RPMI7951 (cell line): ENCODE data around the gene GRIP2. TPM values are rescaled to one million over a fixed set of nuclear protein-coding genes. Genes with fewer than 3 reads are reported as not detected.

Experiments used
- DNase-seq: peaks from one replicate; pipeline ENCODE4 v3.0.0-alpha.2; 2012; ENCODE audit warnings: low read depth
- total RNA-seq: library from RNA; depleted of rRNA; stranded (reverse); fragments of >200 nt; shearing (Covaris generic); gene quantifications from 2 replicates; pipeline ENCODE4 v1.2.3, GENCODE V29; 2014

The GRIP2 gene
- total RNA-seq, 1 experiment from 2014 or later, result under 0.01 TPM

- peak; percentile 42 for DNase-seq
Observed at GRCh38 chr3:14467814-14468620, 72.1 kb downstream of the GRIP2 start.

- DNase-seq, result no peak
Observed at GRCh38 chr3:14466179-14466903, 73.8 kb downstream of the GRIP2 start.

GRCh38 chr3:14465425-14465824 is 74.7 kb downstream of the GRIP2 start:
- no peak for DNase-seq

GRCh38 chr3:14464521-14464920 is 75.6 kb downstream of the GRIP2 start:
- no peak for DNase-seq

- no peak for DNase-seq
Observed at GRCh38 chr3:14464141-14464465, 76.0 kb downstream of the GRIP2 start.

GRCh38 chr3:14463330-14464140 is 76.6 kb downstream of the GRIP2 start:
- no peak for DNase-seq

GRCh38 chr3:14462738-14463137 is 77.4 kb downstream of the GRIP2 start:
- no peak for DNase-seq

GRCh38 chr3:14461748-14462324 is 78.3 kb downstream of the GRIP2 start:
- DNase-seq, result peak; percentile 47

GRCh38 chr3:14461006-14461747 is 79.0 kb downstream of the GRIP2 start:
- DNase-seq, result no peak

- peak; percentile 98 for DNase-seq
Observed at GRCh38 chr3:14460342-14461005, 79.7 kb downstream of the GRIP2 start.

- DNase-seq, result no peak
Observed at GRCh38 chr3:14459787-14460186, 80.4 kb downstream of the GRIP2 start.

GRCh38 chr3:14459384-14459783 is 80.8 kb downstream of the GRIP2 start:
- no peak for DNase-seq

- no peak for DNase-seq
Observed at GRCh38 chr3:14458434-14459275, 81.5 kb downstream of the GRIP2 start.

- no peak for DNase-seq
Observed at GRCh38 chr3:14457999-14458398, 82.1 kb downstream of the GRIP2 start.

- DNase-seq, result no peak
Observed at GRCh38 chr3:14457481-14457880, 82.7 kb downstream of the GRIP2 start.

- DNase-seq, result no peak
Observed at GRCh38 chr3:14456794-14457193, 83.3 kb downstream of the GRIP2 start.

GRCh38 chr3:14455571-14456317 is 84.4 kb downstream of the GRIP2 start:
- DNase-seq, result no peak

- no peak for DNase-seq
Observed at GRCh38 chr3:14454639-14455310, 85.4 kb downstream of the GRIP2 start.
